Measurements from ENCODE around the gene BCL2.

GRCh38 chr18:63317556-63317946 is 2.0 kb downstream of the BCL2 start:
- TF ChIP-seq CTCF (IDR thresholded peaks at IDR 0.05) (no peak), POLR2A (IDR thresholded peaks at IDR 0.05) (no peak)

Measured in prostate gland (tissue), 2 donors.